ENCODE results near the gene ATG4A. TPM values are rescaled to one million over a fixed set of nuclear protein-coding genes. Genes with fewer than 3 reads are reported as not detected.

Gene ATG4A
- total RNA-seq = 10 to 100 TPM; 17.1 to 23.9 (median 21.3) TPM
- long read RNA-seq, donor 1, transcript ATG4A-203 (13 exons, 2,315 nt) = major isoform, 13 of 16 reads
- long read RNA-seq, donor 1, partial matches to known transcripts = 2 of 16 reads
- long read RNA-seq, donor 1, other reads (novel, unspliced or antisense) = 1 of 16 reads
- long read RNA-seq, donor 2, transcript ATG4A-203 (13 exons, 2,315 nt) = major isoform, 10 of 14 reads
- long read RNA-seq, donor 2, partial matches to known transcripts = 2 of 14 reads
- long read RNA-seq, donor 2, other reads (novel, unspliced or antisense) = 1 of 14 reads

- intact Hi-C loops (cut with DNase I, micrococcal nuclease) = no loop called here
- no peak for TF ChIP-seq CTCF (IDR thresholded peaks at IDR 0.05)
- Histone ChIP-seq H3K9me3 (no peaks in the 10 kb centered on the region), H3K36me3 (ENCODE audit: low read depth) (no peaks in the 10 kb centered on the region), H3K4me1 (ENCODE audit: low read depth) (peaks cover 2% of the 10 kb centered on the region), H3K4me3 (peak within 1 kb of the TSS; percentile 42)
- peak; percentile 96 for ATAC-seq
- DNase-seq = peak; percentile 92 to 95 (median 93)
Observed at GRCh38 chrX:108091264-108091877, at the start of gene ATG4A, which contains the start of gene PSMD10. TSS of gene ATG4A (plus strand) at chrX:108091778. CDS start at chrX:108091827, 49 bp downstream. TSS of gene PSMD10 (minus strand) at chrX:108091542. CDS start at chrX:108091520, 22 bp downstream.

- Histone ChIP-seq H3K4me1 (ENCODE audit: low read depth) (no peaks in the 10 kb centered on the region), H3K36me3 (ENCODE audit: low read depth) (no peaks in the 10 kb centered on the region), H3K4me3 (no peak within 1 kb of the TSS), H3K9me3 (no peaks in the 10 kb centered on the region)
- no peak for ATAC-seq
- intact Hi-C loops (cut with DNase I, micrococcal nuclease) = no loop called here
- DNase-seq = no peak
- no peak for TF ChIP-seq CTCF (IDR thresholded peaks at IDR 0.05)
Observed at GRCh38 chrX:108044554-108045256, 46.9 kb upstream of the ATG4A start, which contains the start of gene VSIG1. TSS of gene VSIG1 (plus strand) at chrX:108045065. CDS start at chrX:108045131, 66 bp downstream.

- Histone ChIP-seq H3K36me3 (ENCODE audit: low read depth) (no peaks in the 10 kb centered on the region), H3K9me3 (no peaks in the 10 kb centered on the region), H3K4me1 (ENCODE audit: low read depth) (no peaks in the 10 kb centered on the region), H3K4me3 (no peak overlapping the region)
- intact Hi-C loops (cut with DNase I, micrococcal nuclease) = no loop called here
- DNase-seq (no peak), ATAC-seq (no peak)
- TF ChIP-seq CTCF (IDR thresholded peaks at IDR 0.05) = no peak
Observed at GRCh38 chrX:108049649-108050048, 41.9 kb upstream of the ATG4A start.

- no peak for DNase-seq
Observed at GRCh38 chrX:108053218-108053617, 38.4 kb upstream of the ATG4A start.

GRCh38 chrX:108055546-108055945, 36.0 kb upstream of the ATG4A start:
- ATAC-seq = no peak
- TF ChIP-seq CTCF (IDR thresholded peaks at IDR 0.05) = no peak
- no peak for DNase-seq
- Histone ChIP-seq H3K9me3 (no peaks in the 10 kb centered on the region), H3K4me3 (no peak overlapping the region), H3K36me3 (ENCODE audit: low read depth) (no peaks in the 10 kb centered on the region), H3K4me1 (ENCODE audit: low read depth) (no peaks in the 10 kb centered on the region)
- intact Hi-C loops (cut with DNase I, micrococcal nuclease) = no loop called here

More at GRCh38 chrX:108053218-108053617, 38.4 kb upstream of the ATG4A start:
- Histone ChIP-seq H3K9me3 (no peaks in the 10 kb centered on the region), H3K4me1 (ENCODE audit: low read depth) (no peaks in the 10 kb centered on the region), H3K4me3 (no peak overlapping the region), H3K36me3 (ENCODE audit: low read depth) (no peaks in the 10 kb centered on the region)
- ATAC-seq = no peak
- intact Hi-C loops (cut with DNase I, micrococcal nuclease) = no loop called here
- no peak for TF ChIP-seq CTCF (IDR thresholded peaks at IDR 0.05)
